IPS DF 19.7 (cell line): Measurements from ENCODE around the gene GTPBP4.

ENCODE experiments used
- DNase-seq: peaks from one replicate; pipeline ENCODE4 v3.0.0-alpha.2; 2013; ENCODE audit warnings: low read depth, low spot score

Gene GTPBP4

DNA sequence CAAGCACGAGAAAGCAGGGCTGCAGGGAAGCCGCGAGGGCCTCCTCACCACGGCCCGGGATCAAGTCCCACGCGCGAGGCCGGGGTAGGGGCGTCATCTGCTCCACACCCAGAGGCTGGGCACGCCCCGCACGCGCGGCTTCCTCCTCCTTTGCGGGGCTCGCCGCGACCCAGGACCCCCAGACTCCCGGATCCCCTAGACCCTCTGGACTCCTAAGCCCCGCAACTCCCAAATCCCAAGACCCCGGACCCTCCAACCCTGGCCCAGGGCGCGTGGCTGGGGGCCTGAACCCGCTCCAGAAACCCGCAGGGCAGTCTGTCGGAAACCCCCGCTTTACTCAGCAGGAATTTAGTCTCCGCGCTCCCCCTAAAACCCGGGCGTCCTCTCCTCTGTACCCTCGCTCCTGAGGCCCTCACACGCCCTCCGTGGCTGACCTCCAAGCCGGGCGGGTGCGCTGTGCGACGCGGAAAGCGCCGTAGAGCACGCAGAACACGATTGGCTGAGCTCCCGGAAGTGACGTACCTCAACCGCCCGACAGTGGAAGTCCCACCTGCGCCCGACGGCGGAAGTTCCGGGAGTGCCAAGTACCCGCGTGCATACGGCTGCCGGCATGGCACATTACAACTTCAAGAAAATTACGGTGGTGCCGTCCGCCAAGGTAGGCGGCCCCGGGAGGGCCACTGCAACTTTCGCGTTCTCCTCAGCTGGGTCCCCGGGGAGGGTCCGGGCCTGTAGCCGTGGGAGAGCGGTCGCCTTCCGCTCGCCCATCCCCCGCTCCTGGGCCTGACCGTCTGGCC, at the start of gene GTPBP4:
TSS of gene GTPBP4 (plus strand) at position 565 of the 797 bp plus-strand sequence. CDS start at position 611, 46 bp downstream.
- DNase-seq: peak; percentile 95

GRCh38 chr10:938941-939678, 49.1 kb upstream of the GTPBP4 start:
- no peak for DNase-seq

GRCh38 chr10:943334-944033, 44.8 kb upstream of the GTPBP4 start:
- DNase-seq: no peak

DNA sequence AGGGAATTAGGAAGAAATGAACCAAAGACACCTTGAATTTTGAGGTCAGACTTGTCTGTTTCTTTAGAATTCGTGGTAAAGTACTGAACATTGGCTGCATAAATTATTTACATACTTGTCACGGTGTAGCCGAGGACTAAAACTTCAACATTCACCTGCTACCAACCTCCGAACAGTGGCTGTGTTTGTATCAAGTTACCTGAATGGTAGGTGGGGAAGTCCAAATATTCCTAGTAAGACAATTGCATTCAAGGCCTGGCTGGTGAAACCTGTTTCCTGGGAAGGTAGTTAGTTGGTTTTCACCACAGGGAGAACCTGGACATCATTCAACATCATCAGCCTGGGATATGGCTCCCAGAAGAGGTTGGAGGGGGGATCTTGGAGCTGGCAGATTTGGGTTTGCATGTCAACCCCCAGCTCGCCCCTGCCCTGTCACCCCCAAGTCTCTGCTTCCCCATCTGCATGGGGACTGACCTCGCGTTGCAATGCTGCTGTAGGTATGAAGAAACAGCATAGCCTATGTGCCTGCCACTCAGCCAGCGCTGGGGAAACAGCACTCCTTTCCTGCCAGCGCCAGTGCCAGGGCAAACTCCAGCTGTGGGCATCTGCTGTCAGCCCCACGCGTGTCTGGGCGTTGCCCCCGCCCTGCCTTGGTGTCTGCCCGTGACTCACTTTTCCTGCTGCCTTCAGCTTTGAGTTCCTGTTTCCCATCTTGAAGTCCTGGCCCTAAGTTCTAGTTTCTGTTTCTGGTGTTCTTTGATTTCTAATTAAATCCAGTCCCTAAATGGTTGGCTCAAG, 44.0 kb upstream of the GTPBP4 start:
- DNase-seq: no peak

- no peak for DNase-seq
These were observed 42.5 kb upstream of the GTPBP4 start for GRCh38 chr10:945778-946177.

DNA sequence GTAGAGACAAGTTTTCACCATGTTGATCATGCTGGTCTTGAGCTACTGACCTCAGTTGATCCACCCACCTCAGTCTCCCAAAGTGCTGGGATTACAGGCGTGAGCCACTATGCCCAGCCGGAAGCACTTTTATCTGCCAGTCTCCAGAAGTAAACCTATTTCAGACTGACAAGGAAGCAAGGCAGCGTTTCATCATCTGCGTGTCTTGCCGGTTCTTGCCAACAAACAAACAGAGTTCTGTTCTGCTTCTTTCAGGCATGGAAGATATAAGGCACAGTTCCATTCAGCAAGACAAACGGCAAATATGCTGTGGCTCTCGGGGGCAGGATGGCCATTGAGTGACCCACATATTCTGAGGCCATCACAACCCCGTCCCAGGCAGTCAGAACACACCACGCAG, 41.2 kb upstream of the GTPBP4 start:
- DNase-seq: no peak

DNA sequence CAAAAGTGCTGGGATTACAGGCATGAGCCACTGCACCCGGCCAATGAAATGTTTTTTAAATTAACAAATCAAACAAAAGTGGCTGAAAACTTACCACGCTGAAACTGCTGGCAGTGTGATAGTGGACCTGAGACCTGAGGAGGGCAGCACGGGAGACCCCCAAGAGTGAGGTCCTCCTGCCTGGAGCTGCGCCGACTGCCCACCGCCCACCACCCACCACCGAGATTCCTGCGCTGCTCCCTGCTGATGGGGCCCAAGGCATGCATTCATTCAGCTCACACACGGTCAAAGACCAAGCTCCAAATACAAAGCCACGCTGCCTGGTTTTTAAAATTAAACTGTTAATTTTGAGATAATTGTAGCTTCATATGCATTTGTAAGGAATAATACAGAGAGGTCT, 40.4 kb upstream of the GTPBP4 start:
- no peak for DNase-seq

GRCh38 chr10:948347-948746, 39.9 kb upstream of the GTPBP4 start:
- no peak for DNase-seq

DNA sequence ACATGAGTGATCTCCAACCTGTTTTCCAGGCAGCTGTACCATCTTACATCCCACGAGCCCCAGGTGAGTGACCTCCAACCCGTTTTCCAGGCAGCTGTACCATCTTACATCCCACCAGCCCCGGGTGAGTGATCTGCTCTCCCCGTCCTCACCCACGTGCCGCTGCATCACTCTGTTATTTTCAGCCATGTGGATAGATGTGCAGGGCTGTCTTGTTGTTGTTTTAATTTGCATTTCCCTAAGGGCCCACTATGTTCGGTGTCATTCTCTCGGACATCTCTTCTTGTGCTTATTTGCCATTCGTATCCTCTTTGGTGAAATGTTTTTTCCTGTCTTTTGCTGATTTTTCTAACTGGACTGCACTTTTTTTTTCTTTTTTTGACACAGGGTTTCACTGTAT, 38.8 kb upstream of the GTPBP4 start:
- no peak for DNase-seq

DNA sequence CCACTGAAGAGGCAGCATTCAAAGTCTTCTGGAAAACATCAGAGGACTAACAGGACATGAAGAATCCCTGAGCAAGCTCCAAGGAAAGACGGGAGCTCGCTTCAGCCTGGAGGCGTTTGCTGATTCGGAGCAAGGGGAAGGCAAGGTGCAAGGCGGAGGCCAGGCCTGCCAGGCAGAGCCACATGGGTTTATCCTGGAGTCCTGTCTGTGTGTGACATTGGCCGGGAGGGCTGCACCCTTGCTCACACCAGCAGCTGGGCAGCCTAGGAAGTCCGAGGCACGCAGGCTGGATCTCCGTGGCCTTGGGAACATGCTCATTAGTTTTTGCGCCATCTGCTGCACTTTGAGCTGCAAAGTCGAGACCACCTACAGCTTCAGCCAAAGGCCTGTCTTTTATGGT, 34.4 kb upstream of the GTPBP4 start:
- DNase-seq: no peak

DNA sequence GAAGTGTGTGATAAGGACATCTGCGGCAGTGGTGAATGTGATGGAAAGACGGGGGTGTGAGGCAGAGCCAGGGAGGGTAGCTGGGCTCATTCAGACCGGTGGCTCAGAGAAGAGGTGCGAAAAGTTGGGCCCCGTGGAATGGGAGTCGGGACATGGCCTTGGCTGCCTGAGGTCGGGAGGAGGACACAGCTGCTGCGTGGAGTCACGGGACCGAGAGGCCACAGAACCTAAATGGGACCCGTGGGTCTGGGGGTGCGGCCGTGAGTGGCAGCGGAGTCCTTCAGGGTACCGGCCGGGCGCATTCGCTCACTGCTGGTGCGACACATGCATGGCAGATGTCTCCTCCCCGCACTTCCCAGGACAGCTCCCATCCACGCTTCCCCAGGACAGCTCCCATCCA, 33.8 kb upstream of the GTPBP4 start:
- no peak for DNase-seq

GRCh38 chr10:955127-955819, 33.0 kb upstream of the GTPBP4 start:
- DNase-seq: no peak

- no peak for DNase-seq
These were observed 32.4 kb upstream of the GTPBP4 start for GRCh38 chr10:955820-956217.

- DNase-seq: no peak
These were observed 30.1 kb upstream of the GTPBP4 start for GRCh38 chr10:958106-958505.

- DNase-seq: no peak
These were observed 29.4 kb upstream of the GTPBP4 start for GRCh38 chr10:958856-959255.

- DNase-seq: no peak
These were observed 25.9 kb upstream of the GTPBP4 start for GRCh38 chr10:962342-962741.

- DNase-seq: no peak
These were observed 25.0 kb upstream of the GTPBP4 start for GRCh38 chr10:963186-963585.

DNA sequence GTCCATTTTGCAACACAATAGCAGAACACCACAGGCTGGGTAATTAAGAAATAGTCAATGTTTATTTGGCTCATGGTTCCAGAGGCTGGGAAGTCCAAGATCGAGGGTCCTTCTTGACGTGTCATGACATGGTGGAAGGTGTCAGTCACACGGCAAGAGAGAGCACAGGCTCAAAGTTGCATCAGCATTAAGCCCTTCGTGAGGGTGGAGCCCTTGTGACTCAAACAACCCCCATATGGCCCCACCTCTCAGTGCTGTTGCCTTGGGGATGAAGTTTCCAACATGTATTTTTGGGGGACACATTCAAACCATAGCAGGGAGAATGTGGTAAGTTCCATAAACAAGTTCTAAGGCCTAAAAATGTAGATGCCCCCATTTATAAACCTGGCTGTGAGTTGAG, 24.6 kb upstream of the GTPBP4 start:
- no peak for DNase-seq

- no peak for DNase-seq
These were observed 23.8 kb upstream of the GTPBP4 start for GRCh38 chr10:964321-964987.

DNA sequence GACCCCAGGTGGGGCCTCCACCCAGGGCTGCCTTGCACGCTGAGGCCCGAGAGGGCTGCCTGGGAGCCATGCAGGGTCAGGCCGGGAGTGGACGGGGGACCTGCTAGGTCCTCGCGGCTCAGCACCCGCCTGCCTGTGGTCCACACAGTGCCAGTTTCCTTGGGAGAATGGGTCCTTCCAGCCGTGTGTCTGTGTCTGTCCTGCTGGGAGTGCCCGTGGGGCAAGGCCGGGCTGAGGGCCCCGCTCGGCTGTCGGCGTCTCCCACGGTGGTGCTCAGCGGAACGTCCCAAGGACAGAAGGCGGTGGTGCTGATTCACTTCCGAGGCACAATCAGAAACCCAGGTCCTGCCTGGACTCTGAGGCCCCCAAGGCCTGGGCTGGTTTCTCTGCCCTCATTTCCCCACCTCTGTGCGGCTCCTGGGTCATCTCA, 23.2 kb upstream of the GTPBP4 start:
- no peak for DNase-seq
